Peyer's patch (tissue), 4 donors: Measurements from ENCODE around the gene HDC.

Experiments used
- CTCF ChIP-seq, 6 experiments: fragments of 450-650 bp in 4 of 6; fragments of 200-600 bp in 2 of 6; sonication (generic) in 1 of 6; IDR thresholded peaks; one replicate each; pipeline ENCODE4 v1.5.1; 2017 to 2019; ENCODE audit warnings: antibody characterized with exemption in 6 of 6, mild to moderate bottlenecking in 3 of 6, moderate library complexity in 1 of 6
- POLR2A ChIP-seq, 2 donors: fragments of 450-650 bp; IDR thresholded peaks; one replicate each; pipeline ENCODE4 v1.5.1; 2017; ENCODE audit warnings: antibody characterized with exemption in 2 of 2, mild to moderate bottlenecking in 2 of 2, moderate library complexity in 2 of 2

DNA sequence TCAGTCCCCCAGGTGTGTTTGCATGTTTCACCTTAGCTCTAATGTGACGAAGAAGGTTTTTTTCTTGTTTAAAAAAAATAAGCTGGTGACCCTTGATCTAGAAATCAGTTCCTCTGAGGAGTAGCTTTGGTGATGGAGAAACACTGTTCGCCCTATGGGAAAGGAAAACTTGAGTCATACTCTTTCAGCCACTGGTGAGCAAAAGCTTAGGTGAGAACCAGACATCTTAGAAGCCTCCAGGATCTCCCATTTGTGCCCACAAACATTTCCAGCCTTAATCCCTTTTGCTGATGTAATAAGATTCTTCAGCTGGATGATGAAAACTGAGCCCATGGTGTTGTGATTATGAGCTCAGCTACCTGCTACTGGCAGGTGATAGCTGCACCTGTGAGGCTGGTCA, 45.7 kb downstream of the HDC start:
- TF ChIP-seq CTCF (IDR thresholded peaks at IDR 0.05), result no peak
- TF ChIP-seq POLR2A (IDR thresholded peaks at IDR 0.05), result no peak
